HepG2 (cell line): ENCODE results near the gene SLC2A10. TPM values are rescaled to one million over a fixed set of nuclear protein-coding genes. Genes with fewer than 3 reads are reported as not detected.
A peak's percentile ranks its signal among the peaks of the same experiment; 100 is the strongest.

Experiments
- ATAC-seq: fragments of 200-7000 bp; cut with Tn5 transposase; 3 replicates; pipeline ENCODE4 v1.9.1; 2020; ENCODE audit warnings: mild to moderate bottlenecking, moderate library complexity
- BruUV-seq: library from RNA; stranded (reverse); fragments of 400-500 nt; replicated peaks from 2 replicates; lab custom pipeline; 2021; lab: Mats Ljungman, UMichigan
- CTCF ChIA-PET: fragments of 300-600 bp; formaldehyde crosslinking; extraction: SDS; loops from one replicate; lab custom pipeline; 2021; ENCODE audit warnings: low total read pairs, inconsistent platforms, low intra/inter-chr PET ratio; lab: Yijun Ruan, JAX
- POLR2A ChIA-PET: fragments of 350-600 bp; sonication (Branson Sonifier 250); formaldehyde crosslinking; loops from one replicate; lab custom pipeline; 2020; ENCODE audit warnings: antibody characterized with exemption, inconsistent platforms; lab: Yijun Ruan, JAX
- DNase-seq: peaks from one replicate; pipeline ENCODE4 v3.0.0-alpha.2; 2015; ENCODE audit warnings: low spot score
- FAIRE-seq: peaks from 3 replicates; lab custom pipeline; 2011; peaks lifted over from hg19 to GRCh38; lab: Jason Lieb, UNC
- H2AFZ ChIP-seq: one replicate; pipeline ENCODE4 v1.6.1; 2011; ENCODE audit warnings: low read length, inconsistent platforms
- H3K27ac ChIP-seq: fragments of 300-600 bp; 3 replicates; pipeline ENCODE4 v1.8.0; 2011; ENCODE audit warnings: mixed run types, mild to moderate bottlenecking, mixed read lengths, low read length, inconsistent platforms; ENCODE audit not compliant: insufficient read depth; ENCODE audit errors: extremely low read length
- H3K27me3 ChIP-seq, 2 experiments: fragments of 200-600 bp in 1 of 2; 2 replicates in 1 of 2; 3 replicates in 1 of 2; pipeline versions ENCODE4 v1.6.0 to v1.8.0; 2011; ENCODE audit warnings: low read length in 2 of 2, mild to moderate bottlenecking in 2 of 2, moderate library complexity in 2 of 2, inconsistent platforms in 1 of 2; ENCODE audit not compliant: insufficient read depth in 2 of 2, control insufficient read depth in 1 of 2
- H3K36me3 ChIP-seq, 2 experiments: fragments of 200-600 bp in 1 of 2; replicated peaks in 1 of 2; 2 replicates in 1 of 2; 3 replicates in 1 of 2; pipeline versions ENCODE4 v1.5.1 to v1.8.0; 2011; ENCODE audit warnings: low read length in 2 of 2, inconsistent platforms in 1 of 2; ENCODE audit not compliant: insufficient read depth in 2 of 2, control insufficient read depth in 1 of 2
- H3K4me1 ChIP-seq: 2 replicates; pipeline ENCODE4 v1.5.1; 2012; ENCODE audit warnings: low read length, inconsistent platforms; ENCODE audit not compliant: insufficient read depth
- H3K4me2 ChIP-seq: 2 replicates; pipeline ENCODE4 v1.6.0; 2011; ENCODE audit warnings: low read depth, low read length, inconsistent platforms
- H3K4me3 ChIP-seq, 3 experiments: fragments of 200-600 bp in 1 of 3; sonication (generic), shearing (Covaris generic) in 1 of 3; replicated peaks in 1 of 3; 2 replicates each; pipeline ENCODE4 v1.5.1; 2011 to 2016; ENCODE audit warnings: low read length in 3 of 3, inconsistent platforms in 2 of 3, low read depth in 2 of 3, mild to moderate bottlenecking in 2 of 3, control low read depth in 1 of 3, mixed read lengths in 1 of 3; ENCODE audit not compliant: insufficient read depth in 1 of 3
- H3K79me2 ChIP-seq: one replicate; pipeline ENCODE4 v1.6.1; 2011; ENCODE audit warnings: low read length, inconsistent platforms; ENCODE audit not compliant: insufficient read depth
- H3K9ac ChIP-seq: 2 replicates; pipeline ENCODE4 v1.6.0; 2011; ENCODE audit warnings: mild to moderate bottlenecking, low read depth, low read length, inconsistent platforms; ENCODE audit not compliant: insufficient read depth
- H3K9me3 ChIP-seq: 2 replicates; pipeline ENCODE4 v1.5.1; 2012; ENCODE audit warnings: mild to moderate bottlenecking, low read length
- H4K20me1 ChIP-seq: 2 replicates; pipeline ENCODE4 v1.6.0; 2011; ENCODE audit warnings: inconsistent platforms, mild to moderate bottlenecking, low read length, moderate library complexity; ENCODE audit not compliant: insufficient read depth
- ATF7-NPFF ChIP-seq: sonication (generic); formaldehyde crosslinking; IDR thresholded peaks from 2 replicates; pipeline ENCODE4 v1.8.1; 2023; ENCODE audit warnings: mild to moderate bottlenecking, low read depth, missing genetic modification reagents, moderate library complexity
- CCAR2 ChIP-seq: fragments of 200-400 bp; formaldehyde crosslinking; optimal IDR thresholded peaks from 2 replicates; pipeline ENCODE3; 2018; ENCODE audit warnings: low read depth, mild to moderate bottlenecking, low read length, moderate library complexity
- FOSL2 ChIP-seq: sonication (generic); formaldehyde crosslinking; IDR thresholded peaks from 2 replicates; pipeline ENCODE4 v1.4.0; 2020; ENCODE audit warnings: missing genetic modification reagents
- HHEX ChIP-seq: IDR thresholded peaks from 2 replicates; pipeline ENCODE4 v1.6.1; 2016; ENCODE audit warnings: control low read depth
- JUN ChIP-seq: sonication (generic); formaldehyde crosslinking; IDR thresholded peaks from 2 replicates; pipeline ENCODE4 v1.4.0; 2020; ENCODE audit warnings: mild to moderate bottlenecking, missing genetic modification reagents
- PAX8 ChIP-seq: sonication (generic); formaldehyde crosslinking; IDR thresholded peaks from 2 replicates; pipeline ENCODE4 v1.8.0; 2022; ENCODE audit warnings: mild to moderate bottlenecking, missing genetic modification reagents, borderline replicate concordance
- TIGD3 ChIP-seq: sonication (generic); formaldehyde crosslinking; IDR thresholded peaks from 2 replicates; pipeline ENCODE4 v1.5.1; 2020; ENCODE audit warnings: mild to moderate bottlenecking, missing genetic modification reagents, borderline replicate concordance
- TMF1 ChIP-seq: sonication (generic); formaldehyde crosslinking; IDR thresholded peaks from 2 replicates; pipeline ENCODE4 v1.8.1; 2022; ENCODE audit warnings: low read depth, missing genetic modification reagents
- ZFP36 ChIP-seq: fragments of 150-350 bp; IDR thresholded peaks from 2 replicates; pipeline ENCODE4 v1.6.1; 2018; ENCODE audit warnings: borderline replicate concordance, low read length, low read depth; ENCODE audit not compliant: partially characterized antibody
- ZMYM3 ChIP-seq: sonication (generic); formaldehyde crosslinking; IDR thresholded peaks from 2 replicates; pipeline ENCODE4 v1.5.1; 2020; ENCODE audit warnings: mild to moderate bottlenecking, missing genetic modification reagents
- ZNF180 ChIP-seq: sonication (generic); formaldehyde crosslinking; IDR thresholded peaks from 2 replicates; pipeline ENCODE4 v1.4.0; 2020; ENCODE audit warnings: low read depth, missing genetic modification reagents, borderline replicate concordance
- ZNF3 ChIP-seq: IDR thresholded peaks from 2 replicates; pipeline ENCODE4 v1.7.0; 2017; ENCODE audit warnings: inconsistent platforms
- ZNF34 ChIP-seq: sonication (generic); formaldehyde crosslinking; IDR thresholded peaks from 2 replicates; pipeline ENCODE4 v1.4.0; 2020; ENCODE audit warnings: mild to moderate bottlenecking, missing genetic modification reagents, borderline replicate concordance
- ZSCAN29 ChIP-seq: sonication (generic); formaldehyde crosslinking; conservative IDR thresholded peaks from 2 replicates; pipeline ENCODE4 v1.4.0; 2020; ENCODE audit warnings: mild to moderate bottlenecking, missing genetic modification reagents
- WGBS: methylation state at CpG from one replicate; pipeline ENCODE4 v1.1.6; 2017; ENCODE audit warnings: low lambda C conversion rate; 5-methylcytosine and 5-hydroxymethylcytosine counted together
- in situ Hi-C: cut with HindIII; loops from 2 replicates; pipeline ENCODE4 v1.10.0; 2017; ENCODE audit warnings: low pct_unique_long_range_greater_than_20kb; ENCODE audit not compliant: extremely low pct_ligation_motif_present
- intact Hi-C: fragments of 100-400 bp; cut with micrococcal nuclease; formaldehyde crosslinking; loops from one replicate; pipeline ENCODE4 v1.10.0; 2022; ENCODE audit not compliant: unreplicated experiment
- polyA plus RNA-seq, 8 experiments: library from polyadenylated mRNA; depleted of rRNA in 3 of 8; stranded (reverse) in 7 of 8; unstranded in 1 of 8; fragments of >200 nt; fragmentation: Illumina TruSeq in 4 of 8; extraction: Trizol in 4 of 8; gene quantifications; 2 replicates each; pipeline versions ENCODE4 v1.2.1 to v1.2.3, GENCODE V29; 2011 to 2016; ENCODE audit warnings: low read depth in 4 of 8, missing spikeins in 1 of 8, mixed read lengths in 1 of 8; ENCODE audit not compliant: insufficient read depth in 1 of 8
- total RNA-seq, 5 experiments: library from RNA; depleted of rRNA; stranded (reverse); fragments of >200 nt; fragmentation: Illumina TruSeq; extraction: Trizol; gene quantifications; 2 replicates each; pipeline ENCODE4 v1.2.3, GENCODE V29; 2016; ENCODE audit warnings: low read depth in 1 of 5
- TF ChIP-seq, protein P1 (sequence below): sonication (generic); formaldehyde crosslinking; IDR thresholded peaks from 2 replicates; pipeline ENCODE4 v1.4.0; 2020; ENCODE audit warnings: mild to moderate bottlenecking, missing genetic modification reagents
- TF ChIP-seq, protein P2 (sequence below): sonication (generic); formaldehyde crosslinking; IDR thresholded peaks from 2 replicates; pipeline ENCODE4 v1.5.0; 2020; ENCODE audit warnings: mild to moderate bottlenecking, missing genetic modification reagents
- TF ChIP-seq, protein P3 (sequence below): sonication (generic); formaldehyde crosslinking; IDR thresholded peaks from 2 replicates; pipeline ENCODE4 v1.4.0; 2020; ENCODE audit warnings: missing genetic modification reagents

The SLC2A10 gene
- total and polyA plus RNA-seq, 2 of the 13 experiments (the other 11 are each of a cell fraction or from before 2014, with no cell fraction given) = 16.0 to 18.4 TPM

GRCh38 chr20:46677608-46678007, 31.8 kb upstream of the SLC2A10 start:
- no peaks in the 10 kb centered on the region for H4K20me1 ChIP-seq
- H3K36me3 ChIP-seq = no peaks in the 10 kb centered on the region
- H3K4me1 ChIP-seq = peaks cover 92% of the 10 kb centered on the region
- no peak overlapping the region for H3K4me2 ChIP-seq
- H3K27me3 ChIP-seq = no peaks in the 10 kb centered on the region
- intact Hi-C loops = no loop called here
- H2AFZ ChIP-seq = no peak overlapping the region
- DNase-seq (no peak), FAIRE-seq (no peak), ATAC-seq (no peak)
- no peaks in the 10 kb centered on the region for H3K79me2 ChIP-seq
- in situ Hi-C loops = no loop called here
- 67% methylated on average over 5 of the region's 5 CpGs for WGBS
- POLR2A ChIA-PET = interaction anchor here (1.3 to 6.7 kb wide), 6 partner anchors 9 to 70 kb away, joined by 5 to 56 read pairs (median 21); partner anchors contain the start of gene SLC13A3
- peaks cover 8% of the 10 kb centered on the region for H3K9me3 ChIP-seq
- no peak overlapping the region for H3K4me3 ChIP-seq
- no TSS peak for BruUV-seq
- no peak overlapping the region for H3K9ac ChIP-seq
- CTCF ChIA-PET = interaction anchor here (1.6 kb wide), 1 partner anchor 157 kb away, joined by 4 read pairs; no protein-coding TSS in a partner anchor
- peak overlapping the region; percentile 84 for H3K27ac ChIP-seq
- TF ChIP-seq JUN (CRISPR knock-in tag) (no peak), FOSL2 (CRISPR knock-in tag) (peak; percentile 79), ATF7-NPFF (CRISPR knock-in tag) (no peak), ZSCAN29 (CRISPR knock-in tag) (0 out of 2 replicates have a peak, but pooled peaks have one; percentile 14), PAX8 (CRISPR knock-in tag) (0 out of 2 replicates have a peak, but pooled peaks have one; percentile 4), CCAR2 (no peak), ZNF3 (peak; percentile 45; the same call in 1 of the 2 replicates), ZMYM3 (CRISPR knock-in tag) (peak; percentile 30; the same call in 1 of the 2 replicates), ZFP36 (peak; percentile 68), TIGD3 (no peak), ZNF180 (CRISPR knock-in tag) (peak; percentile 99; the same call in 1 of the 2 replicates), ZNF34 (CRISPR knock-in tag) (0 out of 2 replicates have a peak, but pooled peaks have one; percentile 55), HHEX (CRISPR knock-in tag) (0 out of 2 replicates have a peak, but pooled peaks have one; percentile 8), TMF1 (CRISPR knock-in tag) (no peak)
- TF ChIP-seq, protein P1, sequence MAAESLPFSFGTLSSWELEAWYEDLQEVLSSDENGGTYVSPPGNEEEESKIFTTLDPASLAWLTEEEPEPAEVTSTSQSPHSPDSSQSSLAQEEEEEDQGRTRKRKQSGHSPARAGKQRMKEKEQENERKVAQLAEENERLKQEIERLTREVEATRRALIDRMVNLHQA (CRISPR knock-in tag) = no peak
- TF ChIP-seq, protein P2, sequence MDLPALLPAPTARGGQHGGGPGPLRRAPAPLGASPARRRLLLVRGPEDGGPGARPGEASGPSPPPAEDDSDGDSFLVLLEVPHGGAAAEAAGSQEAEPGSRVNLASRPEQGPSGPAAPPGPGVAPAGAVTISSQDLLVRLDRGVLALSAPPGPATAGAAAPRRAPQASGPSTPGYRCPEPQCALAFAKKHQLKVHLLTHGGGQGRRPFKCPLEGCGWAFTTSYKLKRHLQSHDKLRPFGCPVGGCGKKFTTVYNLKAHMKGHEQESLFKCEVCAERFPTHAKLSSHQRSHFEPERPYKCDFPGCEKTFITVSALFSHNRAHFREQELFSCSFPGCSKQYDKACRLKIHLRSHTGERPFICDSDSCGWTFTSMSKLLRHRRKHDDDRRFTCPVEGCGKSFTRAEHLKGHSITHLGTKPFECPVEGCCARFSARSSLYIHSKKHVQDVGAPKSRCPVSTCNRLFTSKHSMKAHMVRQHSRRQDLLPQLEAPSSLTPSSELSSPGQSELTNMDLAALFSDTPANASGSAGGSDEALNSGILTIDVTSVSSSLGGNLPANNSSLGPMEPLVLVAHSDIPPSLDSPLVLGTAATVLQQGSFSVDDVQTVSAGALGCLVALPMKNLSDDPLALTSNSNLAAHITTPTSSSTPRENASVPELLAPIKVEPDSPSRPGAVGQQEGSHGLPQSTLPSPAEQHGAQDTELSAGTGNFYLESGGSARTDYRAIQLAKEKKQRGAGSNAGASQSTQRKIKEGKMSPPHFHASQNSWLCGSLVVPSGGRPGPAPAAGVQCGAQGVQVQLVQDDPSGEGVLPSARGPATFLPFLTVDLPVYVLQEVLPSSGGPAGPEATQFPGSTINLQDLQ (CRISPR knock-in tag) = 0 out of 2 replicates have a peak, but pooled peaks have one; percentile 40
- TF ChIP-seq, protein P3, sequence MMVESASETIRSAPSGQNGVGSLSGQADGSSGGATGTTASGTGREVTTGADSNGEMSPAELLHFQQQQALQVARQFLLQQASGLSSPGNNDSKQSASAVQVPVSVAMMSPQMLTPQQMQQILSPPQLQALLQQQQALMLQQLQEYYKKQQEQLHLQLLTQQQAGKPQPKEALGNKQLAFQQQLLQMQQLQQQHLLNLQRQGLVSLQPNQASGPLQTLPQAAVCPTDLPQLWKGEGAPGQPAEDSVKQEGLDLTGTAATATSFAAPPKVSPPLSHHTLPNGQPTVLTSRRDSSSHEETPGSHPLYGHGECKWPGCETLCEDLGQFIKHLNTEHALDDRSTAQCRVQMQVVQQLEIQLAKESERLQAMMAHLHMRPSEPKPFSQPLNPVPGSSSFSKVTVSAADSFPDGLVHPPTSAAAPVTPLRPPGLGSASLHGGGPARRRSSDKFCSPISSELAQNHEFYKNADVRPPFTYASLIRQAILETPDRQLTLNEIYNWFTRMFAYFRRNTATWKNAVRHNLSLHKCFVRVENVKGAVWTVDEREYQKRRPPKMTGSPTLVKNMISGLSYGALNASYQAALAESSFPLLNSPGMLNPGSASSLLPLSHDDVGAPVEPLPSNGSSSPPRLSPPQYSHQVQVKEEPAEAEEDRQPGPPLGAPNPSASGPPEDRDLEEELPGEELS (CRISPR knock-in tag) = 0 out of 2 replicates have a peak, but pooled peaks have one; percentile 11
